GM18861 (cell line): ENCODE results near the gene ADAMTSL2.
"Not testable (repeated sequence)": the region's sequence is repeated elsewhere in the genome, so short reads cannot be mapped to it uniquely, and the experiment has no call there.

ENCODE experiments used
- ATAC-seq: cut with Tn5 transposase; IDR thresholded peaks from one replicate; pipeline ENCODE4 v1.9.1; 2021; ENCODE audit not compliant: unreplicated experiment

The ADAMTSL2 gene

DNA sequence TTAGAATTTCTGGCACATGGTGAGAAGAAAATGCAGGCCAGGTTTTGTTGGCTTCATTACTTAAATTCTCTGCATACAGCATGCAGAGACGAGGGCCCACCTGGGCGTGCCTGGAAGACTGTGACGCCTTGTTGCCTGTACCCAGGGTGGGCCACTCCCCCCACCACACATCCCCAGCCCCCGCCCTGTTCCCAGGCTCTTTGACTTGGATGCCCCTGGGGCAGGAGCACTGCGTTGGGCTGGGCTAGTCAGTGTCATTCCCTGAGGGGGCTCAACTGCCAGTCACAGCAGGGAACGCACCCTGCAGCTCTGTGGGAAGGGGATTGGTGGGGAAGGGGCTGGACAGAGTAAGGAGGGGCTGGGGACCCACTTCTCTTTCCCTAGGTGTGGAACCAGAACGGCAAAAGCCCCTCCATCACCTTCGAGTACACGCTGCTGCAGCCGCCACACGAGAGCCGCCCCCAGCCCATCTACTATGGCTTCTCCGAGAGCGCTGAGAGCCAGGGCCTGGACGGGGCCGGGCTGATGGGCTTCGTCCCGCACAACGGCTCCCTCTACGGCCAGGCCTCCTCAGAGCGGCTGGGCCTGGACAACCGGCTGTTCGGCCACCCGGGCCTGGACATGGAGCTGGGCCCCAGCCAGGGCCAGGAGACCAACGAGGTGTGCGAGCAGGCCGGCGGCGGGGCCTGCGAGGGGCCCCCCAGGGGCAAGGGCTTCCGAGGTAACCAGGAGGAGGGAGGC lies 19.6 kb downstream of the ADAMTSL2 start:
- ATAC-seq: no peak

- ATAC-seq: no peak
These were observed 20.2 kb downstream of the ADAMTSL2 start for GRCh38 chr9:133554729-133555128.

GRCh38 chr9:133556354-133556753 lies 21.9 kb downstream of the ADAMTSL2 start:
- ATAC-seq: no peak

GRCh38 chr9:133557581-133557980 lies 23.1 kb downstream of the ADAMTSL2 start:
- ATAC-seq: no peak

GRCh38 chr9:133558191-133559126 lies 24.0 kb downstream of the ADAMTSL2 start:
- no peak for ATAC-seq

DNA sequence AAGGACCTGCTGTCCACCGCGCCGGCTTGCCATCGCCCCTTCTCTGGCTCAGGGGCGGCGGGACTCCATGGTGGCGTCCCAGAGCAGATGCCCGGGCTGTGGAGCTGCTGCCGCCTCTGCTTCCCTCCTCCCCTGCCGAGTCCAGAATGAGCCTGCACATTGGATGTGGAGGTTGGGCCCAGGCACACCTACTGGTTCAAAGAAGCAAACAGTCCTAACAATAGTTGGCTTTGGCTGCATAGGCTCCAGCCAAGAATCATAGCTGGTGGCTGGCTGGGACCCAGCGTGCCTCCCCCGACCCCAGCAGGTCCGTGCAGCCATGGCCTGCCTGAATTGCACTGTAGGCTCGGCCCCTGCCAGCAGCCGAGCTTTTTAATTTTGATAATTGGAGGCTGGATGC lies 25.8 kb downstream of the ADAMTSL2 start:
- ATAC-seq: no peak

DNA sequence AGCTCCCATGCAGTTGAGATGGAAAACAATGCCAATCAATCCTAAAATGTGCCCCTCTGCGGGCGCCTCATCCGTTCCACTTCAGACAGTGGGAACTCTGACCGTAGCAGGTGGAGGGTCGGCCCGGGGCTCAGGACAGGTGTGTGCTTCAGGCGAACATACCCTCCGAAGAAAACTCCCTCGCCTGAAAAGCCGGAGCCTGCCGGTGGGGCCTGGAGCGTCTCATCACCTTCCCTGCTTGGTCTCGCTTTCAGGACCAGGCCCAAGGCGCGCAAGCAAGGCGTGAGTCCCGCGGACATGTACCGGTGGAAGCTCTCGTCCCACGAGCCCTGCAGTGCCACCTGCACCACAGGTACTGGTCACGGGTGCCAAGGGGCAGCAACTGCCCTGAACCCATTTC lies 26.4 kb downstream of the ADAMTSL2 start:
- ATAC-seq: no peak

DNA sequence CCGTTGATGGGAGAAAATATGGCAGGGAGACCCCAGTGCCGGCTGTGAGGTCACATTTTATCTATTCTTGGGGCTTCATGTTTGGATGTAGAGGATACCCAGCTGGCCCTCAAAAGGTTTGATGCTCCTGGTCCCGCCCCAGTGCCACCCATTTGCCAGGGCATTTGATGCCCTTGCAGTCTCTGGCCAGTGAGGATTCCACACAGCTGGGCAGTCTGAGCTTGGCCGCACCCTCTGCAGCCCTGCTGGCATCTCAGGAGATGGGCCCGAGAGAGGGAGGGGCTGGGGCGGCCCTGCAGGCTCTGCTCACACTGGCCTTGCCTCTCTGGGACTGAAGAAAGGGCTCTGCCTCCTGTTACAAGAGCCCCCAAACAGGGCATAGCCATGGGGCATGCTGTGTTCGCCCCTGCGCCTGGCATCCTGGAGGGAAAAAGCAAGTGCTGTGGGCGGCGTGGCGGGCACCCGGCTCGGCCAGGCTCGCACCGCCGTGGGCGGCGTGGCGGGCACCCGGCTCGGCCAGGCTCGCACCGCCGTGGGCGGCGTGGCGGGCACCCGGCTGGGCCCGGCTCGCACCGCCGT lies 27.6 kb downstream of the ADAMTSL2 start:
- no peak for ATAC-seq

DNA sequence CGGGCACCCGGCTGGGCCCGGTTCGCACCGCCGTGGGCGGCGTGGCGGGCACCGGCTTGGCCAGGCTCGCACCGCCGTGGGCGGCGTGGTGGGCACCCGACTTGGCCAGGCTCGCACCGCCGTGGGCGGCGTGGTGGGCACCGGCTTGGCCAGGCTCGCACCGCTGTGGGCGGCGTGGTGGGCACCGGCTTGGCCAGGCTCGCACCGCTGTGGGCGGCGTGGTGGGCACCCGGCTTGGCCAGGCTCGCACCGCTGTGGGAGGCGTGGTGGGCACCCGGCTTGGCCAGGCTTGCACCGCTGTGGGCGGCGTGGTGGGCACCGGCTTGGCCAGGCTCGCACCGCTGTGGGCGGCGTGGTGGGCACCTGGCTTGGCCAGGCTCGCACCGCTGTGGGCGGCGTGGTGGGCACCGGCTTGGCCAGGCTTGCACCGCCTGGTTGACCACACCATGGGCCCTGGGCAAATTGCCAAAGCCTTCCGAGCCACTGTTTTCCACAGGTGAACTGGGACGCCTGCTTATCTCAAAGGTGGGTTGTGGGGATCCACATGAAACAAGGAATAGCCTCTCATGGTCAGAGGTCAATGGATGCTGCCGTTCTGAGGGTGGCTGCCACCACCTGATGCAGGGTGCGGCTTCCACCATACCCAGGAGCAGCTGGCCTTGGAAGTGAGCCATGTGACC lies 28.2 kb downstream of the ADAMTSL2 start:
- no peak for ATAC-seq

DNA sequence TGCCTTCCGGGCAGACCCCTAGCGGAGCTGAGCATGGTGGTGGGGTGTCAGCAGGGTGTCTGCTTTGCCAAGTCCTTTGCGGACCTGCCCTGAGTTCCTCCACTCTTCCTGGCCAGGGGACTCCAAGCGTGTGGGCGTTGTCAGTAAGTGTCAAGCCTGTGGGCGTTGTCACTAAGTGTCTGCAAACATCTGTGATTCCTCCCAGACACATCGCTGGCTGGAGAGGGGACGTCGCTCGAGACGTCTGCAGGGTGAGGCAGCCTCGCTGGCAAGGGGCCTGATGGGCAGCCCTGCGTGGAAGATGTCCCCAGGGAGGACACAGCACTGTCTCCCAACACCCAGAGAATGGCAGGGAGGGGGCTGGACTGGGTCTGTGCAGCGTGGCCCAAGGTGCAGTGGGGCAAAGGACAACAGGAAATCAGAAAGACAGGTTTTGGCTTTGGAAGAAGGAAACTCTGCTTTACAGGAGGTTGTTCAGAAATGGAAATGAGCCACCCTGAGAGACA lies 28.8 kb downstream of the ADAMTSL2 start:
- ATAC-seq: no peak

GRCh38 chr9:133563814-133564213 lies 29.3 kb downstream of the ADAMTSL2 start:
- ATAC-seq: not testable (repeated sequence)

DNA sequence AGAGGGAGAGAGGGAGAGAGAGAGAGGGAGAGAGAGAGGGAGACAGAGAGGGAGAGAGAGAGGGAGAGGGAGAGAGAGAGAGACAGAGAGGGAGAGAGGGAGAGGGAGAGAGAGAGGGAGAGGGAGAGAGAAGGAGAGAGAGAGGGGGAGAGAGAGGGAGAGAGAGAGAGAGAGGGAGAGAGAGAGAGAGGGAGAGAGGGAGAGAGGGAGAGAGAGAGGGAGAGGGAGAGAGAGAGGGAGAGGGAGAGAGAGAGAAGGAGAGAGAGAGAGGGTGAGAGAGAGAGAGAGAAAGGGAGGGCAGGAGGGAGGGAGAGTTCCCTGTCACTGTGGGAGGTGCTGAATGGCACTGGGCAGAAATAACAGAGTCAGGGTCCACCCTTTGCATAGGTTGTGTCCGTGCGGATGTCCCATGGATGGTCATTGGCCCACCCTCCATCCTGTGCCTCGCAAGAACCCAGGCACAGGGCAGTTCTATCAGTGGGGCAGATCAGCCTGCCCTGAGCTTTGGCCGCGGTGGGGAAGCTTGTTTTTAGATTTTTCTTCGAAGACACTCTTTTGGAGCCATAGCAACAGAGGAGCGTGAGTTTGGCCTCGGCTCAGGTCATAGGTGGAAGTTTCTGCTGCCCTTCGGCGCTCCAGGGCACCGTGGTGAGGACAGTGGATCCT lies 30.1 kb downstream of the ADAMTSL2 start:
- no peak for ATAC-seq

DNA sequence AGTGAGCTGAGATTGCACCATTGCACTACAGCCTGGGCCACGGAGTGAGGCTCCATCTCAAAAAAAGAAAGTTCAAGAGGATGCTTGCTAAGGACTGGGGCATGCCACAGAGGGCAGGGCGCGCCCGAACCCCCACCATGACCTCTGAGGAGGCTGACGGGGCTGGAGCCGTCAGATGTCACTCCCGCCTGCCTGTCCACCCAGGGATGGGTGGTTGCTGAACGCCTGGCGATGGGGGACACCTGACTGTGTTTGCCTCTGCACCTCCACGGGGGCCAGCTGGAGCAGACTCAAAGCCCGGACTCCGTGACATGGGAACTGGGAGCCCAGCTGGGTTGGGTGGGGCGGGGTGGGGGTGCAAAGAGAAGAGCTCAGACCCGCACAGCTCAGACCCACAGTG lies 31.9 kb downstream of the ADAMTSL2 start:
- no peak for ATAC-seq

GRCh38 chr9:133566817-133567216 lies 32.3 kb downstream of the ADAMTSL2 start:
- no peak for ATAC-seq

- no peak for ATAC-seq
These were observed 33.7 kb downstream of the ADAMTSL2 start for GRCh38 chr9:133568186-133568585.

GRCh38 chr9:133569121-133569785 lies 34.7 kb downstream of the ADAMTSL2 start:
- ATAC-seq: no peak

GRCh38 chr9:133569891-133570690 lies 35.6 kb downstream of the ADAMTSL2 start:
- ATAC-seq: no peak

- ATAC-seq: no peak
These were observed 36.2 kb downstream of the ADAMTSL2 start for GRCh38 chr9:133570691-133571080.

DNA sequence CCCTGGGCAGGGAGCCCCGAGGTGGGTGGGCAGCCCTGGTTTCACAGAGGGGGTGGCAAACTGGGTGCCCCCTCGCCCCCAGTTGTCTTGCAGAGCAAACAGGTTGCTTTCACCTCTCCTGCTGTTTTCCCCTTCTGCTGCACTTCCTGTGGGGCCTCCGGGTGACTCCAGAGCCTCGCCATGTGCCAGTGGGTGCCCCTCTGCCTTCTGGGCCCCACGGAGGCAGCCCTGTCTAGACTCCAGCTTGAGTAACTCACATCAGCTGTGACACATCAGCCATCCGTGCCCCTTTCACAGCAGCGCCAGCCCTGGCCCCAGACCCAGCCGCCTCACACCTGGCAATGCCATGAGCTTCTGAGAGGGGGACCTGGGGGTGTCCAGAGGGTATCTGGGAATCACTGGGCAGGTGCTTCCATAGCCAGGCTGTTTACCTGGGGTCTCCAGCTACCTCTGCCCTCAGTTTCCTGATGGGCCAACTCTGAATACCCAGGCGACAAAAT lies 36.9 kb downstream of the ADAMTSL2 start:
- ATAC-seq: no peak
